DOHH2 (cell line): ENCODE data around the gene TTBK2.

Source experiments
- CTCF ChIP-seq: fragments of 200-600 bp; sonication (generic); IDR thresholded peaks from one replicate; pipeline ENCODE4 v1.5.1; 2014; ENCODE audit warnings: antibody characterized with exemption, mild to moderate bottlenecking, low read depth, low read length; ENCODE audit not compliant: poor library complexity, severe bottlenecking
- EZH2phosphoT487 ChIP-seq: fragments of 200-600 bp; sonication (generic); IDR thresholded peaks from 2 replicates; pipeline ENCODE4 v1.6.1; 2017; ENCODE audit warnings: borderline replicate concordance, mild to moderate bottlenecking, antibody characterized with exemption, low read length, moderate library complexity, mixed read lengths

- no peak for TF ChIP-seq CTCF
- TF ChIP-seq EZH2phosphoT487: no peak
These were observed 19.3 kb upstream of the TTBK2 start for GRCh38 chr15:42939841-42940240.
